GM10847 (cell line): ENCODE measurements around the gene NXPH4.

Source experiments
- POLR2A ChIP-seq: IDR thresholded peaks from 2 replicates; pipeline ENCODE4 v1.6.1; 2011; ENCODE audit not compliant: insufficient read length; ENCODE audit errors: extremely low read depth

The NXPH4 gene

DNA sequence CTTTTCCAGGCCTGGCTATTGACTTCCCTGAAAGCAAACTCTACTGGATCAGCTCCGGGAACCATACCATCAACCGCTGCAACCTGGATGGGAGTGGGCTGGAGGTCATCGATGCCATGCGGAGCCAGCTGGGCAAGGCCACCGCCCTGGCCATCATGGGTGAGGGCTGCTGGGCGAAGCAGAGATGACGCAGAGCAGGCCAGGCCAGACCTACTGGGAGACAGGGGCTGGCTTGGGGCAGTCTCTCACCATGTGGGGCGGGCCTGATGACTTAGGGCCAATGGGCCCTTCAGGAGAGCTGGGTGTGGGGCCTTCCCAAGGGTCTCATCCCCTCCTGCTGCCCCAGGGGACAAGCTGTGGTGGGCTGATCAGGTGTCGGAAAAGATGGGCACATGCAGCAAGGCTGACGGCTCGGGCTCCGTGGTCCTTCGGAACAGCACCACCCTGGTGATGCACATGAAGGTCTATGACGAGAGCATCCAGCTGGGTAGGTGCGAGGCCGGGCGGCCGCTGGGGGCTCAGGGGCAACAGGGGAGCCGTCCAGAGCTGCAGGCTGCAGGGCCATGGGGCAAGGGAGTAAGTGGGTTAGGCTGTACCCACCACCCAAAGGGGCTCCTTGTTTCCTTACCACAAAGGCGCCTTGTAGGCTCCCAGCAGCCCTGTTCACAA is 36.1 kb upstream of the NXPH4 start:
- TF ChIP-seq POLR2A, result no peak

DNA sequence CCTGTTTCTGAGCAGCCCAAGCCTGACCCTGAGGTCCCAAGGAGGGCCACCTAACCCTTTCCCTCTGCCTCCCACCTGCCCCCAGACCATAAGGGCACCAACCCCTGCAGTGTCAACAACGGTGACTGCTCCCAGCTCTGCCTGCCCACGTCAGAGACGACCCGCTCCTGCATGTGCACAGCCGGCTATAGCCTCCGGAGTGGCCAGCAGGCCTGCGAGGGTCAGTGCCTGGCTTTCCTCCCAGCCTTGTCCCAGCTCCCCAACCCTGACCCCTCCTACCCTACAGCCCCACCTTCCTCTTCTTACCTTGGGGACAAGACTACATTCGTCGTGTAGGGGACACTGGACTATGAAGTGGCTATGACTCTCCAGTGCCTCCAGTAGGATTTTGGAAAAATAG is 35.5 kb upstream of the NXPH4 start:
- no peak for TF ChIP-seq POLR2A

DNA sequence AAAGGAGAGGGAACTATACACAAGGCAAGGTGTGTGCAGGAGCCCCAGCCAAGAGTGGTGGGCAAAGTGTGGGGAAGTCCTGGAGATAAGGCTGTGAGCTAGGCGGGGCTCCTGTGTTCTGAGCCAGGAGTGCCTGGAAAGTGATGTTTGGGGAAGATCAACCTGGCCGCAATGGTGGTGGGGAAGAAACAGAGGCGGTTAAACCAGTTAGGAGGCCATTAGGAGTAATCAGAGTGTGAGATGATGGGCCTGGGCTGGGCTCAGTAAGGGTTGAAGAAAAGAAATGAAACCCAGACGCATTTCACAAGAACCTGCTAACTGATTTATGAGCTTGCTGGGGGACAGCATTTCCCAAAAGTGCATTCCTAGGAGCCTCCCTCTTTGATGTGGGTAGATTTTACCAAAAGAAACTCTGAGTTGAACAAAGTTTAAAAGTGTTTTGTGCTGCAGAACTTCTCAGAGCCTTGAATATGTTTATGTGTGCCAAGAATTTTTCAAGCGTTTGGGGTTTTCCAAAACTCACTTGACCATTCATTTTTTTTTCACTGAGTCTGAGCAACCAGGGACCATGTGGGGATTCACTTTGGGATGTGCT is 34.9 kb upstream of the NXPH4 start:
- no peak for TF ChIP-seq POLR2A

DNA sequence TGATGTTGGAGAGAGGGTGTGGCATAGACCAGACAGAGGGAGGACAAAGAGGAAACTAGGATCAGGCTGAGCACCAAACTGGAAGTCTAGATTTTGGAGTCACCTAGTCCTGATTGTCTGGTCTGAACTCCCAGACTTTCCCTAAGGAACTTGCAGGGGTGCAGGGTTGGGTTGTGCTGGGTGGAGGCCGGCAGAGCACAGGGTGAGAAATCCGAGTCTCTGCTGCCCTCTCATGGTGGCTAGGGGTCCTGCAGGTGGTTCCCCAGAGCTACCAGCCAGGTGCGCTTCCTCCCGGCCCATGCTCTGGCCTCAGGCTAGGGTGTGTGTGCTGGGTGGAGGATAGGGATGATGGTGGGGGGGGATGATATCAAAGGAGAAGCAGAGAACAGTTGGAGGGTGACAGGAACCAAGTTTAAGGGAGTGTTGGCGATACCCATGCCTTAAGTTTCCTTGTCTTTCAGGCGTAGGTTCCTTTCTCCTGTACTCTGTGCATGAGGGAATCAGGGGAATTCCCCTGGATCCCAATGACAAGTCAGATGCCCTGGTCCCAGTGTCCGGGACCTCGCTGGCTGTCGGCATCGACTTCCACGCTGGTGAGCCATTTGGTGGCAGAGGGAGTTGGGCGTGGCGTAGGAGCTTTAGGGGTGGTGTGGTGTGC is 33.5 kb upstream of the NXPH4 start:
- no peak for TF ChIP-seq POLR2A

DNA sequence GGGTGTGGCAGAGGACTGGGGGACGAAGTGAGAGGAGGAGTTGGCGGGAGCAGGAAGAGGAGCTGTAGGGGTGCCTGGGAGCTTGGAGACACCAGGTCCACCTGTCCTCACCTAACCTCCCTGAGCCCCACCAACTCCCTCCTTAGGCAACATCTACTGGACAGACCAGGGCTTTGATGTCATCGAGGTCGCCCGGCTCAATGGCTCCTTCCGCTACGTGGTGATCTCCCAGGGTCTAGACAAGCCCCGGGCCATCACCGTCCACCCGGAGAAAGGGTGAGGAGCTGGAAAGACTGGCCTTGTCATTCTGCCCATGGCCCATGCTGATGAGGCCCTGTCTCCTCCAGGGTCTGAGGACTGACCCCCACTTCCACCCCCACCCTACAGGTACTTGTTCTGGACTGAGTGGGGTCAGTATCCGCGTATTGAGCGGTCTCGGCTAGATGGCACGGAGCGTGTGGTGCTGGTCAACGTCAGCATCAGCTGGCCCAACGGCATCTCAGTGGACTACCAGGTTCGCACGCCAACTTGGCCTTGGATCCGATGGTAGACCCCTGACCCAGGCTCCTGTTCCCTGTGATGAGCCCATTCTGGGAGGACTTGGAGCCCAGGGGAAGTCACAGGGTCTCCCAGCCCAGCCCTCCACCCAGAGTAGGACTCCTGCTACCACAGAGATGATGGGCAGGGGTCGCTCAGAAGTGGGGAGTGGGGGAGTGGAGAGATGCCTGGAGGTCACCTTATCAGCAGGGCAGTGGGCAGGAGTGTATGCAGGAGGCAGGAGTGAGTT is 32.5 kb upstream of the NXPH4 start:
- TF ChIP-seq POLR2A, result no peak

DNA sequence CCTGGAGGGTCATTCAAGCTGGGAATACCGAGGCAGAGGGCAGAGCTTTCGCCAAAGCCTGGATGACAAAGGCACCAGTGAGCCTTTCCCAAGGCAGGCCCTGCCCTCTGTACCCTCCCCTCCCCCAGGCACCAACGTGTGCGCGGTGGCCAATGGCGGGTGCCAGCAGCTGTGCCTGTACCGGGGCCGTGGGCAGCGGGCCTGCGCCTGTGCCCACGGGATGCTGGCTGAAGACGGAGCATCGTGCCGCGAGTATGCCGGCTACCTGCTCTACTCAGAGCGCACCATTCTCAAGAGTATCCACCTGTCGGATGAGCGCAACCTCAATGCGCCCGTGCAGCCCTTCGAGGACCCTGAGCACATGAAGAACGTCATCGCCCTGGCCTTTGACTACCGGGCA is 31.2 kb upstream of the NXPH4 start:
- no peak for TF ChIP-seq POLR2A

DNA sequence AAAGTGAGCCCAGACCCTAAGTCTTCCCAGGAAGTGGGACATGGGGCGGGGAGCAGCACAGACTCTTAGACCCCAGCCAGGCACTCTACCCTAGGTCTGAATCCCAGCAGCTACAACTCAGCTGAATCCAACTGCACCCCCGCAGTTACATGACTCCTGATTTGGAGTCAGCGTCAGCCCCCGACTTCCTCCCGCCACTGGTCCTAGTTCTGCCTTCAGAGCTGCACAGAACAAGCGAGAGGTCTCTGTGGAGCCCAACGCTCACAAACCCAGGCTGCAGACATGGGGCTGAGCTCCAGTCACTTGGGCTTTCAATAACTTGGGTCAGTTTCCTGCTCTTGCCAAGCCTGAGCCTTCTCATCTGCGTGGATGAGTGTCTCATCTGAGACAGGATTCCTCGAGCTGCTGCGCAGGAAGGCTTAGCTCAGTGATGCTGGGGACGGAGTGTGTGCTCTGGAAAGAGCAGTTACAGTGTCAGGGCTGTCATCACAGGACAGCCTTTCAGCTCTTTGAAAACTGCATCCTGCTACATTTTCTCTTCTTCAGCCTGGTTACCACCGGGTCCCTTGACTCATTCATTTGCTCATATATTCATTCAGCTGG is 30.6 kb upstream of the NXPH4 start:
- TF ChIP-seq POLR2A, result no peak

DNA sequence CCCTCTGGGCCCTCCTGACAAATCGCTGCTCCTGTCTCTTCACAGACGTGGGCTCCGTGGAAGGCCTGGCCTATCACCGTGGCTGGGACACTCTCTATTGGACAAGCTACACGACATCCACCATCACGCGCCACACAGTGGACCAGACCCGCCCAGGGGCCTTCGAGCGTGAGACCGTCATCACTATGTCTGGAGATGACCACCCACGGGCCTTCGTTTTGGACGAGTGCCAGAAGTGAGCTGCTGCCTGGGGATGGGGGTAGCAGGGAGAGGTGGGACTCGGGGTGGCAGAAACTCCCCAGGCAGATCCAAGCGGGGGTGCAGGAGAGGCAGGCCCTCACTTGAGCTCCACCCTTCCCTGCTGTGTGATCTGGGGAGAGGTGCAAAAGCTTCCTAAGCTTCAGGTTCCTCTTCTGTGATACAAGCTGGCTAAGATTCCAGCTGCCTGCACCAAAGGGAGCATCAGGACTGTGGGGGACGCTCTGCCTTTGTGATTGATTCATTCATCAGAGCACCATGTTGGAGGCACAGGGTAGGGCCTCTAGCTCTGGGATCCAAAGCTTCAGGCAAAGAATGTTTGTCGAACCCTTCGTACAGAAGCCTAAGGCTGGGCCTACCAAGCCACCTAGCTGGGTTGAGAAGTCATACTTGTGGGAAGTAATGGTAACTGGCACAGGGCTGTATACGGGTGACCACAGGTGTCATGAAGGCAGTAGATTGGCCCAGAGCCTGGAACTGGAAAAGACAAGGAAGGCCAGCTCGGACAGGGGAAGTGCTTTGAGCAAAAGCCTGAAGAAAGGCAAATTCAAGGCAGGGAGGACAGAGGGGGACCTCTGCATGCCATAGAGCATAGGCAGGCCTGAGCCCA is 29.1 kb upstream of the NXPH4 start:
- TF ChIP-seq POLR2A, result no peak

DNA sequence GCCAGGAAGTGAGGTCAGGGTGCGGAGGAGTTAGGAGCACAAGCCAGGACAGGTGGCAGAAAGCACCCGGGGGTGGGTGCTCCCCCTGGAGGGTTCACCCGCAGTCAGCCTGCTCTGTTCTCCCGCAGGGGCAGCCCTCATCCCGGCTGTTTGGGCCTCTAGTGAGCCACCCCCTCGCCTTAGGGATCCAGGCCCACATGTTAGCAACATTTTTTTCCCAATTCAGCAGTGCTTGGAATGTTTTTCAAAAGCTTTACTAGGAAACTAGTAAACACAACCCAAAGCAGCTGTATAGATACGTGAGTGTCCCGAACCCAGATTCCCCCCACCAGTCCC is 28.5 kb upstream of the NXPH4 start:
- no peak for TF ChIP-seq POLR2A

DNA sequence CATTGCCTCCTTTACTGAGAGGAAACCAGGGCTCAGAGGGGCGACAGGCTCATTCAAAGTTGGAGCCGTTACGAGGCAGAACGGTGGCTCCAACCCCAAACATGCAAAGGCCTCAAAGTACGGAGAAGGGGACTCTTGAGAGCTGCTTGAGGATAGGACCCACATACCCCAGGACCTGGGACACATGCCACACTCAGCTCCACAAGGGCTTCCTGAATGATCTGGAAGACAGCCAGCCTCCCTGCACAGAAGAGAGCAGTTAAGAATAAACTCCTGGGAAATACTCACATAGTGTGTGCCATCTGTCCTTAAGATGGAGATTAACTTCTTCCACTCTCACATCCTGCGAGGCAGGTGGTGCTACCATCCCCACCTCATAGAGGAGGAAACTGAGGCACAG is 26.6 kb upstream of the NXPH4 start:
- TF ChIP-seq POLR2A, result no peak

DNA sequence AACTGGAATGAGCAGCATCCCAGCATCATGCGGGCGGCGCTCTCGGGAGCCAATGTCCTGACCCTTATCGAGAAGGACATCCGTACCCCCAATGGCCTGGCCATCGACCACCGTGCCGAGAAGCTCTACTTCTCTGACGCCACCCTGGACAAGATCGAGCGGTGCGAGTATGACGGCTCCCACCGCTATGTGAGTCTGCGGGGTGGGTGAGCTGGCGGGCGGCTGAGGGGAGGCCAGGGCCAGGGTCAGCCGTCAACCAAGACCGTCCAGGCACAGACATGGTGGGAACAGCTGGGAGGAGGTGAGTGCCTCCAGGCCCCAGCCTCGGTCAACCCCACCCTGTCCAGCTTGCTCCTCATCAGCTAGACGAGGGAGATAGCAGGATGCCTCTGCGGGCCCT is 25.8 kb upstream of the NXPH4 start:
- no peak for TF ChIP-seq POLR2A

DNA sequence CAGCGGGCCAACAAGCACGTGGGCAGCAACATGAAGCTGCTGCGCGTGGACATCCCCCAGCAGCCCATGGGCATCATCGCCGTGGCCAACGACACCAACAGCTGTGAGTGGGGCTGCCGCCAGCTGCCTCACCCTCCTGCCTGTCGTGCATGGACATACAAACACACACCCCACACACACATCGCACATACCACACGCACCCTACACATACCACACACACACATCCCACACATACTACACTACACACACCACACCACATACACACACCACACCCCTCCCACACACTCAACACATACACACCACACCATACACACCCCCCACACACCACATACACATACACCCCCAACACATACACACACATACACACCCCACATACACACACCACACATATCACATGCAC is 25.2 kb upstream of the NXPH4 start:
- no peak for TF ChIP-seq POLR2A

DNA sequence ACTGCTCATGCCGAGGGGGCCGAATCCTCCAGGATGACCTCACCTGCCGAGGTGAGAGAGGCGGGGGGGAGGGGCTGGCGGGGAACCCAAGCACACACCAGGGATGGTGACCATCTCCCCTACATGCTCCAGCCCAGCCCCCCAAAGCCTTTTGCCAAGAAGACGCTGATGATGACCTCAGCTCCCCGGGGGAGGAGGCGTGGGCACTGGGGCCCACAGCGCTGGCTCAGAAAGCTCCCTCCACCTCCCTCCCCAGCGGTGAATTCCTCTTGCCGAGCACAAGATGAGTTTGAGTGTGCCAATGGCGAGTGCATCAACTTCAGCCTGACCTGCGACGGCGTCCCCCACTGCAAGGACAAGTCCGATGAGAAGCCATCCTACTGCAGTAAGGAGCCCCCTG is 23.7 kb upstream of the NXPH4 start:
- no peak for TF ChIP-seq POLR2A

DNA sequence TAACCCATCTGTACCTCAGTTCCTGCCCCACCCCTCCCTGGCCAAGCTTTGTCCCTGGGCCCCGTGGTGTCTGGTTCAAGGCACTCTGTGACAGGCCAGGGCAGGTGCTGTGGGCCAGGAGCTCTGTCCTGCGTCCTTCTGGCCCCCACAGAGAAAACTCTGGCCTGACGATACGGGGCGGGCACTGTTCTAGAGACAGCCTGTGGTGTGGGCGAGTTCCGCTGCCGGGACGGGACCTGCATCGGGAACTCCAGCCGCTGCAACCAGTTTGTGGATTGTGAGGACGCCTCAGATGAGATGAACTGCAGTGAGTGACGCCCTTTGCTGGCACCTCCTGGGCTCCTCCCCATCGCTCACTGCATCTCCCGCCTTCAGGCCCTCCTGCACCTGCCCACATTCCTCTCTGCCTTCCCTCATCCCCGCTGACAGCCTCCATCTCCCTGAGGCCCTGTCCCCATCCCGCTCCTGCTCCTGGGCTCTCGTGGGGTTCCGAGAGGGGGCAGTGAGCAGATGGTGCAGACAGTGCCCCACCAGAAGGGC is 22.8 kb upstream of the NXPH4 start:
- no peak for TF ChIP-seq POLR2A

DNA sequence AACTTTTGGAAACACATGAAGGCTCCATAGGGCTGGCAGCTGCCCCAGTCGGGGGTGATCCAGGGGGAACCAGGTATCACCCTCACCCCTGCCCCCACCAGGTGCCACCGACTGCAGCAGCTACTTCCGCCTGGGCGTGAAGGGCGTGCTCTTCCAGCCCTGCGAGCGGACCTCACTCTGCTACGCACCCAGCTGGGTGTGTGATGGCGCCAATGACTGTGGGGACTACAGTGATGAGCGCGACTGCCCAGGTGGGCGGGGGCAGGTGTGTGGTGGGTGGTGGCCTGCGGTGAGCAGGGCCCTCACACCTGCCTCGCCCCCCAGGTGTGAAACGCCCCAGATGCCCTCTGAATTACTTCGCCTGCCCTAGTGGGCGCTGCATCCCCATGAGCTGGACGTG is 22.3 kb upstream of the NXPH4 start:
- no peak for TF ChIP-seq POLR2A

DNA sequence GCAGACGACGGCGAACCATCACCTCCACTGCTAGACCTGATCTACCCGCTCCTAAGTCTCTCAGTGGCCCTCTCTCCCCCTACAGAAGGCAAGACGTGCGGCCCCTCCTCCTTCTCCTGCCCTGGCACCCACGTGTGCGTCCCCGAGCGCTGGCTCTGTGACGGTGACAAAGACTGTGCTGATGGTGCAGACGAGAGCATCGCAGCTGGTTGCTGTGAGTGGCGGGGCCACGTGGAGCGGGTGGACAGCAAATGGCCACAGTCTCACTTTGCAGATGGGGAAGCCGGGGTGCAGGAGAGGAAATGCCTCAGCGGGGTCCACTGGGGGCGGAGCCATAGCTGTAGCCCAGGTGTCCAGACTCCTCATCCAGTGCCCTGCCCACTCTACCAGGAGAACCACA is 21.4 kb upstream of the NXPH4 start:
- TF ChIP-seq POLR2A, result no peak
